ENCODE measurements around the gene LLCFC1.

Gene LLCFC1

GRCh38 chr7:142948603-142949002, 9.3 kb downstream of the LLCFC1 start:
- no peak for ATAC-seq
- no peak for TF ChIP-seq ZC3H10 (CRISPR knock-in tag; IDR thresholded peaks at IDR 0.05)
- no peak for TF ChIP-seq OSR1 (CRISPR knock-in tag; IDR thresholded peaks at IDR 0.05)
- no peak for TF ChIP-seq SNAI2 (CRISPR knock-in tag; IDR thresholded peaks at IDR 0.05)
- TF ChIP-seq TSHZ2 (CRISPR knock-in tag; IDR thresholded peaks at IDR 0.05), result no peak
- no peak for TF ChIP-seq POU6F1 (CRISPR knock-in tag; IDR thresholded peaks at IDR 0.05; ENCODE audit: borderline replicate concordance, low read depth)
- TF ChIP-seq ARNTL (CRISPR knock-in tag; IDR thresholded peaks at IDR 0.05; ENCODE audit: borderline replicate concordance, low read depth), result no peak
- TF ChIP-seq PATZ1 (CRISPR knock-in tag; IDR thresholded peaks at IDR 0.05; ENCODE audit: borderline replicate concordance), result no peak
- TF ChIP-seq TCF4 (CRISPR knock-in tag; IDR thresholded peaks at IDR 0.05; ENCODE audit: borderline replicate concordance), result no peak
- no peak for TF ChIP-seq CSRNP3 (CRISPR knock-in tag; IDR thresholded peaks at IDR 0.05)
- no peak for TF ChIP-seq TOX (CRISPR knock-in tag; IDR thresholded peaks at IDR 0.05; ENCODE audit: borderline replicate concordance)
- no peak for TF ChIP-seq ZNF565 (CRISPR knock-in tag; conservative IDR thresholded peaks at IDR 0.05; ENCODE audit: low read depth)

- ATAC-seq, result no peak
- no peak for TF ChIP-seq CSRNP3 (CRISPR knock-in tag; IDR thresholded peaks at IDR 0.05)
- no peak for TF ChIP-seq ARNTL (CRISPR knock-in tag; IDR thresholded peaks at IDR 0.05; ENCODE audit: borderline replicate concordance, low read depth)
- no peak for TF ChIP-seq ZNF565 (CRISPR knock-in tag; conservative IDR thresholded peaks at IDR 0.05; ENCODE audit: low read depth)
- no peak for TF ChIP-seq ISL1 (CRISPR knock-in tag; IDR thresholded peaks at IDR 0.05)
- no peak for TF ChIP-seq TOX (CRISPR knock-in tag; IDR thresholded peaks at IDR 0.05; ENCODE audit: borderline replicate concordance)
- TF ChIP-seq ZNF70 (CRISPR knock-in tag; IDR thresholded peaks at IDR 0.05), result no peak
- TF ChIP-seq ESRRG (CRISPR knock-in tag; IDR thresholded peaks at IDR 0.05), result no peak
- TF ChIP-seq TSHZ2 (CRISPR knock-in tag; IDR thresholded peaks at IDR 0.05), result no peak
- no peak for TF ChIP-seq ZNF8 (CRISPR knock-in tag; IDR thresholded peaks at IDR 0.05)
These were observed 11.0 kb downstream of the LLCFC1 start for GRCh38 chr7:142950235-142950634.

- no peak for ATAC-seq
- no peak for TF ChIP-seq PPARA (CRISPR knock-in tag; IDR thresholded peaks at IDR 0.05; ENCODE audit: borderline replicate concordance)
- TF ChIP-seq TOX (CRISPR knock-in tag; IDR thresholded peaks at IDR 0.05; ENCODE audit: borderline replicate concordance), result no peak
- no peak for TF ChIP-seq TCF4 (CRISPR knock-in tag; IDR thresholded peaks at IDR 0.05; ENCODE audit: borderline replicate concordance)
- no peak for TF ChIP-seq RARB (CRISPR knock-in tag; IDR thresholded peaks at IDR 0.05)
- no peak for TF ChIP-seq ZFP3 (CRISPR knock-in tag; IDR thresholded peaks at IDR 0.05)
- TF ChIP-seq BACH2 (CRISPR knock-in tag; IDR thresholded peaks at IDR 0.05; ENCODE audit: borderline replicate concordance), result no peak
- no peak for TF ChIP-seq ESRRG (CRISPR knock-in tag; IDR thresholded peaks at IDR 0.05)
- no peak for TF ChIP-seq ARNTL (CRISPR knock-in tag; IDR thresholded peaks at IDR 0.05; ENCODE audit: borderline replicate concordance, low read depth)
- TF ChIP-seq SNAI2 (CRISPR knock-in tag; IDR thresholded peaks at IDR 0.05), result no peak
- no peak for TF ChIP-seq ZC3H10 (CRISPR knock-in tag; IDR thresholded peaks at IDR 0.05)
- TF ChIP-seq ZFP30 (CRISPR knock-in tag; IDR thresholded peaks at IDR 0.05), result no peak
- no peak for TF ChIP-seq GLIS3 (CRISPR knock-in tag; IDR thresholded peaks at IDR 0.05)
- TF ChIP-seq PATZ1 (CRISPR knock-in tag; IDR thresholded peaks at IDR 0.05; ENCODE audit: borderline replicate concordance), result no peak
These were observed 15.5 kb downstream of the LLCFC1 start for GRCh38 chr7:142954680-142955268.
